ENCODE results near the gene SDCCAG8.

SDCCAG8 gene

DNA sequence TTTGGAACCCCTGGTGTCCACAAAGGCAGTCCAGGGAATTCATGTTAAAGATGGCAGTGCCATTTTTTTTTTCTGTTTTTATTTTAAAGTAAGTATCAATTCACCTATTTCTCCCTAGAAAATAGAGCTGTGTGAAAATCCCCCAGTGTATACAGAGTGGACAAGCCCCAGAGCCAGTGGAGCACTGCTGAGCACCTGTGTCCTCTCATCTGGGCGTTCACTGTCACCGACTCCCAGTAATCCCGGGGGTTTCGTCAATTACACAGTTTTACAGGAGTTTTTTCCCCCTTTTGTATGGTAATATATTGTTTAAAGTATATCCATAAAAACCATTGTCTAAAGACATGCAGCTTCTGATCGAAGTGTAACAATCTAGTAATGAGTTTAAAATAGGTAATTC is 175.8 kb downstream of the SDCCAG8 start:
- no peak for DNase-seq

- DNase-seq: no peak
Measured at GRCh38 chr1:243432136-243432535, 176.3 kb downstream of the SDCCAG8 start.

- DNase-seq: no peak
Measured at GRCh38 chr1:243433737-243434370, 178.0 kb downstream of the SDCCAG8 start.

DNA sequence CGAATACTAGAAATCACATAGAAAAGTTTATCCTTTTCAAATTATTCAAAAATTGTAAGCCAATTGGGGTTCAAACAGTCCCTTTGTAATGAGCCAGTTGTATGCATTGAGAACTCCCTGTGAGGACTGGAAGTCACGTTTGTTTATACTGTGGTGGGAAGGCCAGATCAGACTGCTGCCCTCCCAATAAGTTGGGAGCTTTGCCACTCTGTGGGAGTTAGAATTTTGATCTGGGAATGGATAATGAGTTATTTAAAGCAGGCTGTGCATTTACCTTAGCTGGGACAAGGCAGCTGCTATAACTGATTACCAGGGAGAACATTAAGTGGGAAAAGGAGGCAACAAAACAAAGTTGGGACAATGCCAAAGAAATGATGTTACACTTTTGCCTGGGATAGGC is 178.8 kb downstream of the SDCCAG8 start:
- DNase-seq: no peak

- no peak for DNase-seq
Measured at GRCh38 chr1:243435836-243436235, 180.0 kb downstream of the SDCCAG8 start.

GRCh38 chr1:243438146-243438545 is 182.3 kb downstream of the SDCCAG8 start:
- no peak for DNase-seq

DNA sequence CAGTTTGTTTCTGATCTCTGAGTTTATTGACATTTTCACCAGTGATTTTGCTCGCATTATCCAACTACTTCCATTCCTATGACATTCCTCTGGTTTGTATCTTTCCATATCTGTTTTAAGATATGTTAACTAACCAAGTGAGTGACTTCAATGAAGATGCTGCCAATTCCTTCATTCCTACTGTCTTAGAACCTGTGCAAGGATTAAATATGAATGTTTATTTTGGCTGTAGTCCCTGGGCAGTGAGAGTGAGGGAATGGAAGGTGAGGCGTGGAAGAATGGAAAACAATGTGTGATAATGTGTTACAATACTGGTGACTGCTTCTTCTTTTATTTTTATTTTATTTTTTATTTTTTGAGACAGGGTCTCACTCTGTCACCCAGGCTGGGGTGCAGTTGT is 183.0 kb downstream of the SDCCAG8 start:
- no peak for DNase-seq

GRCh38 chr1:243440406-243440805 is 184.6 kb downstream of the SDCCAG8 start:
- DNase-seq: no peak

DNA sequence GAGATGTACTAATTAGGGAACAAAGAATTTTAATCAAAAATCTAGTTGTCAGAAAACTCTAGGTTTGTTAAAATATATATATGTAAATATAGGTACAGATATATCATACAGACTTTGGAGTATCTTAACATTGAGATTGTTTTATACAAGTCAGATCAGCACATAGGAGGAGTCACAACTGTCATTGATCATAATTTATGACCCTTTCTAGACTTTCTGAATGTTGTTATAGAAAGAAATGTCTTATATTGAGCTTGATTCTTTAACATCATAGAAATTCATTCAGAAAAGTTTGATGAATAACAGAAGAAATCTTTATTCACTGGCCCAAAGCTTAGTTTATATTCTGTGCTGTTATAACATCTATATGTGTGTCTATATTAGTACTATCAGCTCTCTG is 185.8 kb downstream of the SDCCAG8 start:
- DNase-seq: no peak

- DNase-seq: no peak
Measured at GRCh38 chr1:243443557-243443956, 187.7 kb downstream of the SDCCAG8 start.

- no peak for DNase-seq
Measured at GRCh38 chr1:243447347-243447746, 191.5 kb downstream of the SDCCAG8 start.

GRCh38 chr1:243447844-243448243 is 192.0 kb downstream of the SDCCAG8 start:
- no peak for DNase-seq

GRCh38 chr1:243449373-243449772 is 193.5 kb downstream of the SDCCAG8 start:
- no peak for DNase-seq

GRCh38 chr1:243452092-243452491 is 196.3 kb downstream of the SDCCAG8 start:
- DNase-seq: no peak

- DNase-seq: no peak
Measured at GRCh38 chr1:243454328-243454997, 198.6 kb downstream of the SDCCAG8 start.

DNA sequence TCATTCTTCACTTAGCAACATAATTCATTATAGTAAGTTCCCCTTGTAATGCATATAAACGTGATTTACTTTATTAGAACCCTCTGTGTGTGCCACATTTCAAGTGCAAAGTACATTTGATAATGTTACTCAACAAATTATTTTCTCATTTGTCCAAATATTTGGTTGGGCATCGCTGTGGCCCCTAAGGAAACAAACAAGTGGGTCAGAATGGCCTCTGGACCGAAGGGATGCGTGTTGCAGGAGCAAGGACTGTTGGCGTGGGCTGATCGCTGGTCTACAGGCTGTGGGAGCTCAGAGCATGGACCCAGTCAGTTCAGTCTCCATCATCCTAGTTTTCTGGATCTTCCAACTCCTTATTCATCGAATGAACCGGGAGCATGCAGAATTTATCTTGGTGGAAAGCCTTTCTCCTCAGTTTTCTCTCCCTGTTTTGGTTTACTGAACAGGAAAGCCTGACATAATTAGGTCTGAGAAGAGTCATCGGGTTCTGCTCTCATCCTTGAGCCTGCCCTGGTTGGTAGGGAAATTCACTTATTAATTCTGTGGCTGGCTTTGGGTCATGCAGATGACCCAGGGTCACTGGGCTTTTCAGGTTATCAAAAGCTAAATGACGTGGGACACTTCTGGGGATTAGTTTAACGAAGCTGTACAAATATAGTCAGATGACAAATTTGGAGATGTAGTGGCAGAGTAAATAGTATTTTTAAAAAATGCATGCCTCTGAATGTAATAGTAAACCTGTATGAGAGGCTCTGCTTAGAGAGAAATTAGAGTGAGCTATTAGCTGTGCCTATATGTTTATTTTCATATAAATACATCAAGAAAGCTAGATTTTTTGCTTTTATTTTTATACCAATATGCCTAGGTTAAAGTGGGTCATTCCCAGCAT is 200.2 kb downstream of the SDCCAG8 start:
- no peak for DNase-seq

- no peak for DNase-seq
Measured at GRCh38 chr1:243457363-243457982, 201.6 kb downstream of the SDCCAG8 start.

DNA sequence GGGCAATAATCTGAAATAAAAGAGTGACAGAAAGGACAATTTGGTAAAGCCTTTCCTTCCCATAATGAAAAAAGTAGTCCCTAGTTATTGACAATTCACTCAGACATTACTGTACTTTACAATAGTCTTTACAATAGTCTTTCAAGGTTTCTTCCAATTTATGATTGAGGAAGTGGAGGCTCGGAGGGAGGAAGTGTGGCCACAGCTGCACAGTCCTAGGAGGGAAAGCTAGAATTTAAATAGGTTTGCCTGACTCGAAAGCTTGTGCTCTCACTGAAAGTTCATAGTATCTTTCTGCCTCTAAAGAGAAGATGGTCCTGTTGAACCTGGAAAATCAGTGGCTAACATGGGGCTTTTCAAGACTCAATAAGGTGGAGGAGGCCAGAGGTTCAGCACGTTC is 203.2 kb downstream of the SDCCAG8 start:
- peak; percentile 23 for DNase-seq

DNA sequence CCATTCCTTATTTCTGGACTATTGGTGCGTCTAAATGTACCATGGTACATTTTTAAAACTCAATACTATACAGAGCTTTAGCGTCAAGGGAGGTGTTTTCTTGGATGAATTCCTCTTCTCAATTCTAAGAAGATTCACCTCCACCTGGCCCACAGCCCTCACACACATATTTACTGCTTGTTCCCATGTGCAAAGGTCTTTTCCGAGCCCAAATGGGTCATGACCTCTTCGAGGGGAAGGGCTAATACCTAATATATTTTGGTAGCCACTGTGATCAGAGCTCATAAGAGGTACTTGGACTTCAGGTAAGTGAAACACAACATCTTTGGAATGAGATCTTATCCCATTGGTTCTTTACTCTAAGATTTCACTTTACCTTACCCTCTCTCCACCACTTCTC is 205.9 kb downstream of the SDCCAG8 start:
- no peak for DNase-seq

DNA sequence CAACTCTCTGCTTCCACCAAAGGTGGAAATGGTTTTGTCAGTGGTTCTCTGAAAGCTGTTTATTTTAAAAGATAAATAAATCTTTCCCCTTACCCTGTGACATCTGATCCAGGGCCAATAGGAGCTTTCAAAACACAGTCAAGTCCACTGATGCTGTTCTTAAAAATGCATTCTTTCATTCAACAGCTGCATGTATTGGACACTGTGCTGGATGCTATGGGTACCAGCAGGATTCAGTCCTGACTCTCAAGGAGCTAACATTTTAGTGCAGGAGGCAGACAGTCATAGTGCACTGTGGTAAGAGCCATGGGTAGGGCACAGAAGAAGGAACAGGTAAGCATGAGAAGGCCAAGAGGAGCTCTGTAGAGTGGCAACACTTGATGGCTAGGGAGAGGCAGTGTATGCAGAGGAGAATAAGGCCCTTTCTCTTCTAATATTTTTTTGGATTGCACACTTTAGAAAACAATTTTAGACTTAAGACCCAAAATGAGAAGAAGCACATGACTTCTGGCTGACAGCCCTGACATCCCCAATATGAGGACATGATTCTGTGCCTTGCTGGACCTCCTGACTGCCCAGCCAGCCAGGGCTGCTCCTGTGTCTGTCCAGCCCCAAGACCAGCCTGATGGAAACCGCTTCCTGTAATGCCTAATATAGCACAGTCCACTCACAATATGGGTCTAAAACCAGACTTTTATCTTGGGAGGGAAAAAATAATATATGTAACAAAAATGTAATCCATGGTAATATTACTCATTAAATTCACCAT is 207.3 kb downstream of the SDCCAG8 start:
- no peak for DNase-seq

DNA sequence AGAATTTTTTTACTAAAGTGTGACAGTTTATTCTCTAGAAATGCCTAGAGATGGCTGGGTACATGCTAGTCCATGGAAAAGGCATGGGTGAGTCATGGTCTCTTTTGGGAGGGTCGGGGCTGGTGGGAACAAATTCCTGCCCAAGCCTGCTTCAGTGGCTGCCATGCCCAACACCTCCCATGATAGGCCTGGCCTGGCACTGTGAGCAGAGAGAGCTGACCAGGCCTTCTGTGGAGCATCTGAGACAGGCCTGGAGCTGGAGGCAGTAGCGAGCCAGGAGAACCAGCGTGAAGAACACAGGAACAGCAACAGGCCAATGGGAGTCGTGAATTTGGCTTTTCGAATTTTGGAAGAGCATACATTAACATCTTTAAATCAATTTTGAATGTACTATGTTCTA is 209.2 kb downstream of the SDCCAG8 start:
- no peak for DNase-seq

GRCh38 chr1:243465738-243466137 is 209.9 kb downstream of the SDCCAG8 start:
- no peak for DNase-seq

DNA sequence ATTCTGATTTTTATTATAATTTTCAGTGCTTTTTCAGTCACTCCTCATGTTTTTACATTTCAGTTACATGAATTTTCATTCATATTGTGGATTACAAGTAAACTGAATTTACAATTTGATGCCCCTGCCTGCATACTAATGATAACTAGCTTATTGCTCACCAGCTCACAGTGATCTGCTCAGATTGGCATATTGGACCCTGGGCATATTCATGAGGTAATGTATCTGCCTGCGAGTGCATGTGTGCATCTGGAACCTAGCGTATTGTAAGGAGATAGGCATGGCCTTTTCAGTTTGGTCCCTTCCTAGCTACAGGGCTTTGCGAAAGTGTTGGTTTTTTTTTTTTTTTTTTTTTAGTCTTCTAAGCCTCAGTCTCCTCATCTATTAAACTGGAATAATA is 213.7 kb downstream of the SDCCAG8 start:
- DNase-seq: no peak
